NCI-H1417 treated with DMSO at 0.1 percent for 48 hours (cell line): ENCODE data around the gene AK2.

Experiments
- DNase-seq: peaks from one replicate; lab custom pipeline; 2025; lab: John Stamatoyannopoulos, UW

The AK2 gene

DNA sequence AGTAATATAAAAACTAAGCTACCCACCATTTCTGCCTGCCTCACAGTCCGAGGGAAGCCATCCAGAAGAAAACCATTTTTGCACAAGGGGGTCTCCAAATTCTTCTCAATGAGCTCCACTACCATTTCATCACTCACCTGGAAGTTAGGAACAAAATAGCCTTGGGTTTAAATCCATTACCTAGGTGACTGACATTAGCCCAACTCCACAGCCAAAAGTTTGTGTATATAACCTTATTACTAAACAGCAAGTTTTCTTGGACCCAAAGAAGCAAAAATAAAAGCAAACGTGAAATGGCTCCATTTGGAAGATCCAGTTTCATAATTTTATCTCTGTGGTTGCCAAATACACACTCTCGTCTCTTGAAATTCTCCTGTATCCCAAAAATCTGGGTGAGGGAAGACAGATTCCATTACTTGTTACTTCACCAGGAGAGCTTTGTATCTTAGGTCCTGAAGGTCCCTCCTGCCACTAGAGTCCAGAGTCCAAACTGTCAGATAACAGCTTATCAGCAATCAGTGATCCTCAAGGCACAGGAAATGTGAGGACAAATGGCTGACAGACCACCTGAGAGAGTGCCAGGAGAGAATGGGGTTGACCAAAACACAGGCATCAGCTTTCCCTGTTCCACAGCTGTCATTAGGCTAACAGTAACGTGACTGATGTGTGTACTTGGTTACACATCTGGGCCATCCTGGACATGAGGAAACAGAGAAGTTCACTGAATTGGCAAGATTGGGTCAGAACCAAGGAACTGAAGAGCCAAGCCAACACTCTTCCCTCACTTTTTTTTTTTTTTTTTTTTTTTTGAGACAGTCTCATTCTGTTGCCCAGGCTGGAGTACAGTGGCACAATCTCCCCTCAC, 14.9 kb downstream of the AK2 start:
- no peak for DNase-seq

DNA sequence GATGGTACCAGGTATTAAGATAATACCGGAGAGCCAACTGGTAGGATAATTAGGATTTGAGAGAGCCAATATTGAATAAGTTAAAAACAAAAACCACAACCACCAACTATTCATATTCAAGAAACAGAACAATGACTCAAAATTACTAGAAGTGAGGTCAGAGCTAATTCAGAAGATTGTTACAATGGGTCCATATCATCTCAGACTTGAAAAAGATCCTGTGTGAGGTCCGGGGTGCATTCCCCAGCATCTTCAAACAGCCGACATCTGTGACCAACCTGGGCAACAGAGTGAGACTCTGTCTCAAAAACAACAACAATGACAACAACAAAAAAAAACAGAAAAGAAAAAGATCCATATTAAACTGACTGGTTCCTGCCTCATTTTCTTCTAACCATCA, 18.6 kb downstream of the AK2 start:
- DNase-seq = no peak

DNA sequence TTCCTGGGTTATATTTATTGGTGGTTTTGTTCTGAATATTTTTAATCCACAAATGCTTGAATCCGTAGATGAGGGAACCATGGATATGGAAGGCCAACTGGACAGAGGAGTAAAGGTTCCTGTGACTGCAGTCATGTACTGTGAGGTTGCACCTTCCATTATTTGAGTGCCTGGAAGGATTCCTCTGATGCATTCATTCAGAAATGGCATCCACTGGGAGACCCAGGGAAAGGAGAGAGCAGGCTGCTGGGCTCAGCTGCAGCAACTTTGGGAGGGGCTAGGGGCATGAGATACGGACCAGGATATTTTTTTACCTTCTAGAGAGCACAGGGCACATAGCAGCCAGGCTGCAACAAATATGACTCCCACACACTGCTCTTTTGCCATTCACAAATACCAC, 19.5 kb downstream of the AK2 start:
- no peak for DNase-seq

DNA sequence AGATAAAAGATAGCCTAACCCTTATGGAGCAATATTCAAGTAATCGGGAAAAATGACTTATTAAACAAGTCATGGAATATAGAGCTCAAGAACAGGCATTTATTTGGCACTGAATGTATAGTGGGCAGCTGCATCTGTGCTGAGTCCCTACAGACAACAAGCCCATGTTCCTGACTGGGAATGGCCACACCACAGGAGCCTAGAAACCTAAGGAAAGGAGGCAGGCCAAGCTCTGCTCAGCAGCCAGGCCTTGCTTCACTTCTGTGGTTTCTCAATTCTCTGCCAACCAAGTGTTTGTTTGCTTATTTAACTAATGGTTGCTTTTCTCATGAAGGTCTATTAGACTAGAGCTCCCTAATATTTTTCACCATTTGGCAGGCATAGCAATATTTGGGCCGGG, 21.5 kb downstream of the AK2 start:
- no peak for DNase-seq

DNA sequence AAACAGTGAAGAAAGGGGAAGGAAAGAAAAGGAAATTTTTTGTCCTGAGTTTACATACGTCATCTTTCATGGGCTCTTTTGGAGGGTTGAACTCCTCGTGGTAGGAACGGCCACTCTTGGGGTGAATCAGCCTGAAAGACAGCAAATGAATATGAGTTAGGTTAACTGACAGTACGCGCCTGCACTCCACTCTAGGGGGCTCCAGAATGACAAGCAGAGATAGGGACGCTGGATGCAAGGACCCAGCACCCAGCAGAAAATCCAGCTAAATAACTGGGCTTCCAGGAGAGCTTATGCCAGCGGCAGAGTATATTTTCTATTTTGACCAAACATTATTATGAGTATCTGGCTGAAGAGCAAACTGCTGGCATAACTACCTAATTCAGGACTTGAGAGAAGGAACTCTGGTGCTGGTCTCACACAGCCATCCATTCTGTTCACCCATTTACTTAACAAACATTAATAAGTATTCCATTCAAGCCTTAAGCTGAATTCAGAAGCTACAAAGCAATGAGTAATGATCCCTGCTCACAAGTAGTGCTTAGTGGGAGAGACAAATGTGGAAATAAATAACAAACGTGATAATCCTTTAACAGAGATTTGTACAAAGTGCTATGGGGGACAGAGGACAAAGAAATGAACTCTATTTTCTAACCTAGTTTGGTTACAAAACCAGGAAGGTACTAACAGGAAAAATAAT, 22.1 kb downstream of the AK2 start:
- DNase-seq = no peak

DNA sequence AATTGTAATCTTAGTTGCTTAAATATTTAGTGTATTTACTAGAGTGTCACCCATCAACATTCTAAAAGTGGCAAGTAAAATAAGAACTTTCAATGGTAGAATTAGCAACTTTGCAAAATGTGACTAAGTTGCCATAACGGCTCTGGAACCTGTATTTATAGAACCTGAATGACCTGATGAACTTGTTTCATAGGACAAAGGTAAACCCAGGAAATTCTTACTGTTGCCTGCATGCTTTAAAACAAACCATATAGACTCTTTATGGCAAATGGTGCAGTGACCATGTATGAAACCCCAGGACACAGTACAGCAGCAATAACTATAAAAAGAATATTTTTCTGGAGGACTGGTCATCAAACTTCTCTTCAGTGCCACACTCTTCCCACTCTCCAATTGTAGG, 22.9 kb downstream of the AK2 start:
- no peak for DNase-seq

DNA sequence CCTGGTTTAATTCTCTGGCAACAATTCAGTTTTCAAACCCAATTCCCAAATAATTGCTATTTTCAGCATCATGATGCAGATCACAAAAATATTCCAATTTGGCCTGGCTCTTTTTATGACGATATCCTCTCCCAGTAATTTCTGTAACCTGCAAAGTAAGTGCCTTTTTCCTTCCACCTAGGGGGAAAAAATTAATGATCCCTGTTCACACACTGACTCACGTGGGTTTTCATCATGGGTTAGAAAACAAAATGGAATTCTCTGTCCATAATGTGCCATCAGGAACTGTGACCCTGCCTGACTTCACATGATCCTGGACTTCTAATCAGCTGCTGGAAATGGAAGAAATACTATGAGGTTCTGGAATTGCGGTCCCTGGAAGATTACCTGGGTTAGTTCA, 24.5 kb downstream of the AK2 start:
- DNase-seq = no peak

DNA sequence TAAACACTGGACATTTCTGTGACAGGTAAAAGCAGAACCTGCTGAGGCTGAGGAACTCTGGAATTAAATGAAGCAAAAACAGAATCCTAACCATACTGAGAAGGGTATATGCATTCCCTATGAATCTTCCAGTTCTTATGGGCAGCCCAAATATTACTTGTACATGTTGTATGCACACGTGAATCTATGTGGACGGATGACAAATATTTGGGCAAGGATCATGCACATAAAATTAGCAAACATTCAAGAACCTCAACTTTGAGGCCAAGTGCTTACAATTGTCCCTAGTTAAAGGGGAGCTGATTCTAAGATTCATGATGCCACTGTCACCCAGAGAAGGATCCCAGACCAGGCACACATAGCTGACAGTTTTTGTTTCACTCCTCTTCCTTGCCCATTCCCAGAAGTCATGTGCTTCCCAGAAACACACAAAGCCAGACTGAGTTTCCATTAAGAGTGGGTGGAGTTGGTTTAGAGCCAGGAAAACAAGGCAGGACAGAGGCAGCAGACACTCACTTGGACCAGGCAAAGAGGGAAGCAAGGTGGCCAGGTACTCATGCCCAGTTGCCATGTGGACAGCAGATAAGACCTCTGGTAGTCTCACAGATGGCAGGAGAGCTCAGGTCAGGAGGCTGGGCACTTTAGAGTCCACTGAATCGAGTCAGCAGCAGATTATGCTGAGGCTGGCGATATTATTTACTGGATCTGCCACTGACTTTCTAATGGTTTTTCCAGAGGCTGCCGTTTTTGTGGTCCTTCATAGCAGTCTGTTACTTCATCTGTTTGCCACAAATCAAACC, 25.6 kb downstream of the AK2 start:
- DNase-seq = no peak

DNA sequence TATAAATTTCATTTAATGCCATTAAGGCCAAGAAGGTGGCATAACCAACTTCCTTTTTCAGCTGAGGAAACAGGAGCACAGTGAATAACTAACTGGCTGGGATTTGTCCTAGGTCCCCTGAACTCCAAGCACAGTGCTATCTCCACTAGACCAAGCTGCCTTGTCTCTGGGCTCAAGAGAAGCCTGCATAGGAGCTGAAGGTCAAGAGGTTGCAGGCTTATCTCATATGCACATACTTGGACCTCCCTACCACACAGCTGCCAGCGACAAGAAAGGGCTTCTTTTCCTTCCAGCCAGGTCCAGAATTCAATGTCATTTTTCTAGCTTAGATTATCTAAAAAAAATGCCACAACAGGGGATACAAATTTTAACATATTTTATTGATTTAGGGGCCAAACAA, 27.1 kb downstream of the AK2 start:
- no peak for DNase-seq

DNA sequence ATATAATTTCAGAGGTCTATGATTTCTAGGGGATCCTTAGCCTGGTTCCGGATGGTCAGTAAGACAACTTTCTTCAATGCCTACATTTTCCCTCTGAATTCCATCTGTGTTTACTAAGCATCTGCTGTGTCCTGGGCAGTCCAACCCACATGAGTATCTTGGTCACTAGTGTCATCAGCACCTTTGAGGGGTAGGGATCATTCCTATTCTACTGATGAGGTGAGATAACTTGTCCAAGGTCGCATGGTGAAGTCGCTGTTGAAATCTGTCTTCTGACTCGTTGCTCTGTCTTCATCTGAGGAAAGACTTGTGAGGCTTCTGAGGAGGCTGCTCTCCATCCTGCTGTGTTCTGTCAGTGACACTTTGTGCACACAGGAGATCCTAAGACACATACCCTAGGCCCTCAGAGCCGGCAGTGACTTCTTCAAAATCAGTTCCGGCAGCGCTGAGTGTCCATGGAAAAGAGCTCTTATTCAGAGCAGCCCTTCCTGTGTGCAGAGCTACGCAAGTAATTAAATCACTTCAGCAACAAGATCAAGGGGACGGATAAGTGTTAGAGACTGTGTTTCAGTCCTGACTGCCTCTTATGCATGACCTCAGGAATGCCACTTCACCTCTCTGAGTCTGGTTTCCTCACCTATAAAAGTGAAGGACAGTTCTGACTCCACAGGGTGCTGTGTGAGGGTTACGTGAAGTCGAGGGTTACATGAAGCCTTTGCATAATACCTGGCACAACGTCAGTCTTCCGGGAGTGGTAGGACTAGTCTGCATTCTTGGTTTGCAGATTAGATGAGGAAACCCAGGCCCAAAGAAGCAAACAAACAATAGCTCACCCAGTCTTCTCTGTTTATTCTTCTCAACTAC, 28.4 kb downstream of the AK2 start:
- no peak for DNase-seq

DNA sequence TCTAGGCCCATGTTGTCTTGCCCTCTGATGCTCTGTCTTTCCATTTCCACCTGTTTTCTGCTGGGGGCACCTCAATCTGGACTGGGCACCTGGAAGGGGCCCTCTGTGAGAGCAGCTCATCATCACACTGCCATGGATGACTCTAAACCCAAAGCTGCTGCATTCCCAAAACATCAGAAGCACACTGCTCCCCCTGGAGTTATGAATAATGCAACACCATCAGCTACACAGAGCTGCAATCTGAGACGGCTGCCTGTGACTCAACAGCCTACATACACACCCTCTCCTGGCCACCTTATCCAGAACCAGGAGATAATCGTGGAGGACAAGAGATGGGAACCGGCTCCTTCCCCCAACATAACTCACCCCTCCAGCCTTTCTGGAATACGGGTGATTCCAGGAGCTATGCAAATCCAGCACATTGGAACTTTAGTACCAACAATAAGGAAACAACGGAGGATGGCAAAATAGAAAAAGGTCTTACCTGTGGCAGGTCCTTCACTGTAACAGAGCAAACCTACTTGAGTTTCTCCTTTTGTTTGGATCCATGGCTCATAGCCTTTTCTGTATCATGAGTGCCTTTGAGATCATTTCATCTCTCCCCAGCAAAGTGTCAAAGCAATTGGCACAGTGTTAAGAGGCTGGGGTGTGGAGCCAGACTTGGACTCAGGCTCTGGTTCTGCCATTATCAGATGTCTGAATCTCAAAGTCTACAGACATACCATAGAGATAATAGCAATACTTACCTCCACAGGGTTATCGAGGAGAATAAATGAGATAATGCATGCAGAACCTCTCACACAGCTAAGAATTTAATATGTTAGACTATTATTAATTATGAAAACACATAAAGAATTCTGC, 29.3 kb downstream of the AK2 start:
- no peak for DNase-seq

DNA sequence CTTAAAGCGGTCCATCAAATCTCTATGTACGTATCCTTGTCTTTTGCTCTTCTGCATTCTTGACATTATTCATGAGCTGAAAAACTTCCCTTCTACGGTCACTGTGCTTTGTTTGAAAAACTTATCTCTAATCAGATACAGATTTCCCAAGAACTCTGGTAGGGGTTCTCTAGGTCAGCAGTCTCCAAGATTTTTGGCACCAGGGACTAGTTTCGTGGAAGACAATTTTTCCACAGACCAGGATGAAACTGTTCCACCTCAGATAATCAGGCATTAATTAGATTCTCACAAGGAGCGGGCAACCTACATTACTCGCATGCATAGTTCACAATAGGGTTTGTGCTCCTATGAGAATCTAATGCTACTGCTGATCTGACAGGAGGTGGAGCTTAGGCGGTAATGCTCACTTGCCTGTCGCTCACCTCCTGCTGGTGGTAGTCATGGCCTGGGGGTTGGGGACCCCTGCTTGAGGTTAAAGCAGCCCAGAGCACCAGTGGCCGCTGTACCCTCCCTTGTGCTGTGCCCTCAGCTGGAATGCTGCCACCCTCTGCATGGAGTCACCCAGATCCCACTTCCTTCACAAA, 30.8 kb downstream of the AK2 start:
- DNase-seq = no peak

DNA sequence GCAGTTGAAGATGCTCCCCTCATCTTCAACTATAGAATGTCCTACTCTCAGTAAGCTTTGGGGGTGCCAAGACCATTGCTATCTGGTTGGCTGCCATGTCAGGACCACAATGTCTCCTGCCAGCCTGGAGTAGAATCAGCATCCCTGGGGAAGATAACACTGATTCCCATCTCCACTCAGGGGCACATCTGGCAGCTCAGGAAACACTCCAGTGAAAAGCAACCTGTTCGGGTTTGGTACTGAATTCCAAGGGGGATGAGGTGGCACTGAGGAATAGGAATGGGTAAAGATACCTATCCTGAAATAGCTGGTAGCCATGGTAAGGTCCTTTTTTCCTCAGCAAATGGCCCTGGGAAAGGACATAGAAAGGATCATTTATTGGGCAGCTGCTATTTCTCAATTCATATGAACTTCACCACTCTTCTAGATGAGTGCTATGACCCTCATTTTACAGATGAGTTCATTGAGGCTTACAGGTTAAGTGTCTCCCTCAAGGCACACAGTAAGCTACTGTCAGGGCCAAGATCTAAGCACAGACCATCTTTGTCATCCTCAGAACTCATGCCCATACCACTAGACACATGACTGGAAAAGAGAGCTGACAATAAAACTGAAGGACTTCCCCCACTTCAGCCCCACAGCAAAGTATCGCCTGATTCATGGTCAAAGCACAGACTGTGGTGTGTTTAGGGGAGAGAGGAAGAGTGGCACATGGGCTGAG, 31.4 kb downstream of the AK2 start:
- no peak for DNase-seq

DNA sequence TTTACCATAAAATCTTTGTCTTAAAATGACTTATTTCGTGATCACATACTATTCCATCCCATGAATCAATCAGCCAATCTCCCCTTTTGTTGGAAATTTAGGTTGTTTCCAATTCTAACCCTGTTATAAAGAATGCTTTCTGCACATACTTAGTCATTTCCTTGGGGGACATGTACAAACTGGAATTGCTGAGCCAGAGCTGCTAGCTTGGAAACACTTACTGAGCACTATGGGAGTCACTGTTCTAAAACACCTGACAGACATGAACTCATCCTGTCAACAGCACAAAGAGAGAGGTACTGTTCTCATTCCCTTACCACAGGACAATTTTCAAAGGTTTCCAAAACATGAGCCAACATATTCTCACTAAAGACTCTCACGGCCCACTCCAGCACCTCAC, 32.1 kb downstream of the AK2 start:
- no peak for DNase-seq

DNA sequence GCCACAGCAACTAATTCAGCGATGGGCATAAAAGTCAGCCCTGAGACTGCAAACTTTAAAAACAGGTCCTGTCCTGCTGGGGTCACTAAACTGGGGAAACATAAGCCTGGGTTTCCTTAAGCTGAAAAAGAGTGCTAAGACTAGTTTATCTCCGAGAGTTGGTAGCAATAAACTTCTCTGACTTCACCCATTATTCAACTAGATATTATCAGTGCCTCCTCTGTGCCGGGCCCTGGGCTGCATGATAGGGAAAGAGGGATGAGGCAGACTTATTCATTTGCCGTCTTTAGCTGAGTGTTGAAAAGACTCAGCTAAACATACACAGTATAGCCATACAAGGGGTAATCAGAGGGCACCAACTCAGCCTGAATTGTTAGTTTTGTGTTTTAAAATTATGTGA, 33.0 kb downstream of the AK2 start:
- no peak for DNase-seq

DNA sequence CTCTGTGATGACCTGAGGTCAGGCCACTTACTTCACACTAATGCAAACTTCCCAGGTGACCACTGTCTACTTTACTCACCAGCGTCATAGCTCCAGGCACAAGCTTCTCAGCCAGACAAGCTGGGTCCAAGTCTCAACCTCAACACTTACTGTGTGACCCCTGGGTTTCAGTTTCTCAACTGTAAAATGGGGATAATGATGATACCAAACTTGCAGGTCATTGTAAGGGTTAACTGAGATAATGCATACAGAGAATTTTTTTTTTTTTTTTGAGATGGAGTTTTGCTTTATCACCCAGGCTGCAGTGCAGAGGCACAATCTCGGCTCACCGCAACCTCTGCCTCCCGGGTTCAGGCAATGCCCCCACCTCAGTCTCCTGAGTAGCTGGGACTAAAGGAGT, 34.7 kb downstream of the AK2 start:
- DNase-seq = no peak

DNA sequence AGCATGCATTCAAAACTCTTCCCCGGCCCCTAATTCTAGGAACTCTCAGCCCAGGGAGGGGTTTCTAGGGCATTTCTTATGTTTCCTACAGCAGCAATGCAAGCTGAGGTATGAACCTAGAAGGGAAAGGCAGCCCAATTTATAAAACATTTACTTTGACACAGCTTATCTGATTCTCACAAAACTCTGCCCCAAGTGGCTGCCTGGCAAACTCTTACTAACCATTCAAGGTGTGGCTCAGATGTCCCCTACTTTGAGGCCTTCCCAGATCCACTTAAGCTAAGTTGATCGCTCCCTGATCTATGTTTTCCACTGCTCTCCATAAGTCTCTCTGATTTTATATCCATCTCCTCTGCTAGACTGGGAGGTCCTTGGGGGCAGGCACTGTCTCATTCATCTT, 35.4 kb downstream of the AK2 start:
- no peak for DNase-seq

DNA sequence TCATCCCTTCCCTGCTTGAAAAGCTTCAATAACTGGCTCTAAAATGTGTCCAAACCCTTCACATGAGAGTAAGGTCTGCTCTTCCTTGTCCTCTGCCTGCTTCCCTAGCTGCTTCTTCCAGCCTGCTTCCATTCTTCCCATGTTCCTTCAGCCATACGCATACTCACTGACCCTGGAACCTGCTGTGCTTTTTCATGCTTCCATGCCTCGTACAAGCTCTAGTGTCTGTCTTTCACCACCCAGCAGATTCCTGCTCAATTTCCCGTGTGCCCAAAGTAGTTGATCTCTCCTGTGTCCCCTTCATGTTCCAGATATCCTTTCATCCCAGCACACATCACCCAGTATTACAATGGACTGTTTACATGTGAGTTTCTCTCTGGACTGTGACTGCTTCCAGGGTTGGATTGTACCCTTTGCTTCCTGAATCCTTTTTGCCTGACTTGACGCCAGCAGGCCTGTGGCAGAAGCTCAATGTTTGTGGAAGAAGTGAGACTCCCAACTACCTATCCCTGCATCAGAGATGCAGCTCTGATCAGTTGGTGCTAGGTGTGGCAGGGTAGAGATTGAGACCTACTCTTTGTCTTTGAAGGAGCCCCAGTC, 36.2 kb downstream of the AK2 start:
- DNase-seq = no peak

DNA sequence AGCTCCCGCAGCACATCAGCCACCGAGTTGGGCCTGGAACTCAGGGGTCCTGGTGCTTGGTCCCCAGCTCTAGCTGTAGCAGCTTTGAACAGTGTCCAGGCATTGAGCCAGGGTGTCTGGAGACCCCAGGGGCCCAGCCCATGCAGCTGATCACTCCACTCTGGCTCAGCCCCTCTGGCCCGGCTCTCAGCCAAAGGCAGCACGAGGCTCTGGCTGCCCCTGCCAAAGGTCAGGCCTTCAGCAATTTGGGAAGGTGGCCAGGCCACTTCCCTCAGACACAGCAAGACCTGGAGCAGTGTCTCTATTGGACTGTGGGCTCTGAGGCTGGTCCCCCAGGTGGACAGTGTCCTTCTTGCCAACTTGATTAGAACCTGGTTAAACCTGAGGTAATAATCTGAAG, 37.7 kb downstream of the AK2 start:
- no peak for DNase-seq

DNA sequence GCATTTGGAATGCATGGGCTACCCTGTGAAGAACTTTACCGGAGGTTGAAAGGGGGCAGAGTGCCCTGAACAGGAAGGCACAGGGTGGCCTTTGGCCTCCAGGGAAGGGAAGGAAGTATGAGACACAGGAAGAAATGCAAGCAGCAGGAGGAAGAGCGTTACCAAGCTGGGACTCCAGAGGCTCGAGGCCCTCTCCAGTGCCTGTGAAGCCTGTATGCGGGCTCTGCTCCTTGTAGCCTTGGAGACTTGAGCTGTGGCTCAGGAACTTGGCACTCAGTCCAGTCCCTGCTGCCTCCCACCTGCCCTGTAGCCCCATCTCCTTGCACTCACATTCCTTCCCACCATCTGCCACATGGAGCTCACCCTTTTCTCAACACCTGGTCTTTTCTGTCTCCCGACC, 38.6 kb downstream of the AK2 start:
- DNase-seq = no peak
